HepG2 (cell line): ENCODE data around the gene INPP1. TPM values are rescaled to one million over a fixed set of nuclear protein-coding genes. Genes with fewer than 3 reads are reported as not detected.

ENCODE experiments used
- ATAD3A ChIP-seq: sonication (generic); formaldehyde crosslinking; IDR thresholded peaks from 2 replicates; pipeline ENCODE4 v1.4.0; 2020; ENCODE audit warnings: missing genetic modification reagents
- ATM ChIP-seq: fragments of 450-650 bp; IDR thresholded peaks from 2 replicates; pipeline ENCODE4 v1.7.1; 2017; ENCODE audit warnings: mild to moderate bottlenecking, borderline replicate concordance
- KAT8 ChIP-seq: IDR thresholded peaks from 2 replicates; pipeline ENCODE4 v1.6.1; 2016; ENCODE audit warnings: missing genetic modification reagents, missing compliant biosample characterization
- KLF16 ChIP-seq, 2 experiments: sonication (generic) in 1 of 2; formaldehyde crosslinking in 1 of 2; IDR thresholded peaks; 2 replicates each; pipeline versions ENCODE4 v1.6.1 to v1.8.0; 2016 to 2023; ENCODE audit warnings: missing genetic modification reagents in 2 of 2, missing compliant biosample characterization in 1 of 2
- PCBP1 ChIP-seq: fragments of 200-400 bp; formaldehyde crosslinking; IDR thresholded peaks from 2 replicates; pipeline ENCODE4 v1.6.1; 2017; ENCODE audit warnings: mild to moderate bottlenecking, low read depth, low read length, borderline replicate concordance
- PTBP1 ChIP-seq: fragments of 200-400 bp; formaldehyde crosslinking; IDR thresholded peaks from 2 replicates; pipeline ENCODE4 v1.6.1; 2018; ENCODE audit warnings: low read length, low read depth; ENCODE audit not compliant: poor library complexity, severe bottlenecking
- TBL1XR1 ChIP-seq: fragments of 150-350 bp; IDR thresholded peaks from 2 replicates; pipeline ENCODE4 v1.6.1; 2014; ENCODE audit warnings: borderline replicate concordance, low read length; ENCODE audit not compliant: partially characterized antibody
- THYN1 ChIP-seq: sonication (generic); formaldehyde crosslinking; IDR thresholded peaks from 2 replicates; pipeline ENCODE4 v1.8.1; 2023; ENCODE audit warnings: low read depth, mild to moderate bottlenecking, moderate library complexity, missing genetic modification reagents, borderline replicate concordance
- ZMYM2 ChIP-seq: sonication (generic); formaldehyde crosslinking; IDR thresholded peaks from 2 replicates; pipeline ENCODE4 v1.8.0; 2022; ENCODE audit warnings: mild to moderate bottlenecking, missing genetic modification reagents
- ZNF138 ChIP-seq: sonication (generic); formaldehyde crosslinking; IDR thresholded peaks from 2 replicates; pipeline ENCODE4 v1.5.0; 2020; ENCODE audit warnings: mild to moderate bottlenecking, low read depth, missing genetic modification reagents
- ZNF768 ChIP-seq: sonication (generic); formaldehyde crosslinking; IDR thresholded peaks from 2 replicates; pipeline ENCODE4 v1.4.0; 2020; ENCODE audit warnings: missing genetic modification reagents
- polyA plus RNA-seq, 8 experiments: library from polyadenylated mRNA; depleted of rRNA in 3 of 8; stranded (reverse) in 7 of 8; unstranded in 1 of 8; fragments of >200 nt; fragmentation: Illumina TruSeq in 4 of 8; extraction: Trizol in 4 of 8; gene quantifications; 2 replicates each; pipeline versions ENCODE4 v1.2.1 to v1.2.3, GENCODE V29; 2011 to 2016; ENCODE audit warnings: low read depth in 4 of 8, missing spikeins in 1 of 8, mixed read lengths in 1 of 8; ENCODE audit not compliant: insufficient read depth in 1 of 8
- total RNA-seq, 5 experiments: library from RNA; depleted of rRNA; stranded (reverse); fragments of >200 nt; fragmentation: Illumina TruSeq; extraction: Trizol; gene quantifications; 2 replicates each; pipeline ENCODE4 v1.2.3, GENCODE V29; 2016; ENCODE audit warnings: low read depth in 1 of 5
- TF ChIP-seq, protein P1 (sequence below): sonication (generic); formaldehyde crosslinking; IDR thresholded peaks from 2 replicates; pipeline ENCODE4 v1.9.0; 2021; ENCODE audit warnings: missing genetic modification reagents, borderline replicate concordance
- TF ChIP-seq, protein P2 (sequence below): IDR thresholded peaks from 2 replicates; pipeline ENCODE4 v1.6.1; 2012; ENCODE audit warnings: inconsistent platforms
- TF ChIP-seq, protein P3 (sequence below): IDR thresholded peaks from 2 replicates; pipeline ENCODE4 v1.6.1; 2016; ENCODE audit warnings: missing compliant biosample characterization, missing genetic modification reagents, borderline replicate concordance
- TF ChIP-seq, protein P4 (sequence below): sonication (generic); formaldehyde crosslinking; IDR thresholded peaks from 2 replicates; pipeline ENCODE4 v1.5.0; 2020; ENCODE audit warnings: missing genetic modification reagents
- TF ChIP-seq, protein P5 (sequence below): sonication (generic); formaldehyde crosslinking; IDR thresholded peaks from 2 replicates; pipeline ENCODE4 v1.9.0; 2021; ENCODE audit warnings: mild to moderate bottlenecking, missing genetic modification reagents

INPP1 gene
- total and polyA plus RNA-seq, 2 of the 13 experiments (the other 11 are each of a cell fraction or from before 2014, with no cell fraction given): 10.0 to 13.3 TPM

DNA sequence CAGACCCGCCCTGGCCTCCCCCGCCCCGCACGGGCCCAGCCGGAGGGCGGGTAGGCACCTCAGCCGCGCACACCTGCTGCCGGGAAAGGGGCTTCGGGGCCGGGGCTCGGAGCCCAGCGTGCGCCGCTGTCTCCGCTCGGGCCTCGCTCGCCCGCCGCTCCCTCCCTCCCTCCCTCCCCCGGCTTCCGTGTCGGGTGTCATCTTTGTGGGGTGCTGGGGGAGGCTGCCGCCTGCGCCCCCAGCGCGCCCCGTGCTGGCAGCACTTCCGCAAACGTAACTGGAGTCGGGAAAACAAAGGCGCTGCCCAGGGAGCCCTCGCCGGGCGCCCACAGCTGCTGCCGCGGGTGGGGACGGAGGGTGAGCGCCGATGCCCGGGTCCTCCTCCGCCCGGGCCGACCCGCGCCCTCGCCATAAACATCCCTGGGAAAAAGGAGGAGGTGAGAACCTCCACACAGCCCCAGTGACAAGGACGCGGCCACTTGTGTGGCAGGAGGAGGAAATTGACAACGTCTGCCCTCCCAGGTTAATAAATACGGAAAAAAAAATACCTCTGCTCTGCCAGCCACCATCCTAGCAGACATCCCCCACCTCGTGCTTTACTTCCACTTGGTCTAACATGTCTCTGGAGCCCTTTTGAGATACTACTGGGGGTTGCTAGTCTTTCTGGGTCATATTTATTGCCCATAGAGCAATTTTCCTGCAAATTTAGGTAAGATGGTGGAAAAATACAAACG lies 65.3 kb downstream of the INPP1 start (continued):
- TF ChIP-seq, protein P1, sequence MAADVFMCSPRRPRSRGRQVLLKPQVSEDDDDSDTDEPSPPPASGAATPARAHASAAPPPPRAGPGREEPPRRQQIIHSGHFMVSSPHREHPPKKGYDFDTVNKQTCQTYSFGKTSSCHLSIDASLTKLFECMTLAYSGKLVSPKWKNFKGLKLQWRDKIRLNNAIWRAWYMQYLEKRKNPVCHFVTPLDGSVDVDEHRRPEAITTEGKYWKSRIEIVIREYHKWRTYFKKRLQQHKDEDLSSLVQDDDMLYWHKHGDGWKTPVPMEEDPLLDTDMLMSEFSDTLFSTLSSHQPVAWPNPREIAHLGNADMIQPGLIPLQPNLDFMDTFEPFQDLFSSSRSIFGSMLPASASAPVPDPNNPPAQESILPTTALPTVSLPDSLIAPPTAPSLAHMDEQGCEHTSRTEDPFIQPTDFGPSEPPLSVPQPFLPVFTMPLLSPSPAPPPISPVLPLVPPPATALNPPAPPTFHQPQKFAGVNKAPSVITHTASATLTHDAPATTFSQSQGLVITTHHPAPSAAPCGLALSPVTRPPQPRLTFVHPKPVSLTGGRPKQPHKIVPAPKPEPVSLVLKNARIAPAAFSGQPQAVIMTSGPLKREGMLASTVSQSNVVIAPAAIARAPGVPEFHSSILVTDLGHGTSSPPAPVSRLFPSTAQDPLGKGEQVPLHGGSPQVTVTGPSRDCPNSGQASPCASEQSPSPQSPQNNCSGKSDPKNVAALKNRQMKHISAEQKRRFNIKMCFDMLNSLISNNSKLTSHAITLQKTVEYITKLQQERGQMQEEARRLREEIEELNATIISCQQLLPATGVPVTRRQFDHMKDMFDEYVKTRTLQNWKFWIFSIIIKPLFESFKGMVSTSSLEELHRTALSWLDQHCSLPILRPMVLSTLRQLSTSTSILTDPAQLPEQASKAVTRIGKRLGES (CRISPR knock-in tag): 0 out of 2 replicates have a peak, but pooled peaks have one; percentile 20
- TF ChIP-seq ATM: no peak
- 0 out of 2 replicates have a peak, but pooled peaks have one; percentile 11 for TF ChIP-seq ZNF138 (CRISPR knock-in tag)
- TF ChIP-seq ZNF768: peak; percentile 26; the same call in 1 of the 2 replicates
- TF ChIP-seq KAT8 (CRISPR knock-in tag): peak; percentile 18; the same call in 1 of the 2 replicates
- TF ChIP-seq PTBP1: peak; percentile 81
- TF ChIP-seq THYN1: no peak
- 0 out of 2 replicates have a peak, but pooled peaks have one; percentile 46 for TF ChIP-seq PCBP1
- TF ChIP-seq TBL1XR1: no peak
- TF ChIP-seq, protein P2, sequence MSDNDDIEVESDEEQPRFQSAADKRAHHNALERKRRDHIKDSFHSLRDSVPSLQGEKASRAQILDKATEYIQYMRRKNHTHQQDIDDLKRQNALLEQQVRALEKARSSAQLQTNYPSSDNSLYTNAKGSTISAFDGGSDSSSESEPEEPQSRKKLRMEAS: peak; percentile 18; the same call in 1 of the 2 replicates
- TF ChIP-seq, protein P3, sequence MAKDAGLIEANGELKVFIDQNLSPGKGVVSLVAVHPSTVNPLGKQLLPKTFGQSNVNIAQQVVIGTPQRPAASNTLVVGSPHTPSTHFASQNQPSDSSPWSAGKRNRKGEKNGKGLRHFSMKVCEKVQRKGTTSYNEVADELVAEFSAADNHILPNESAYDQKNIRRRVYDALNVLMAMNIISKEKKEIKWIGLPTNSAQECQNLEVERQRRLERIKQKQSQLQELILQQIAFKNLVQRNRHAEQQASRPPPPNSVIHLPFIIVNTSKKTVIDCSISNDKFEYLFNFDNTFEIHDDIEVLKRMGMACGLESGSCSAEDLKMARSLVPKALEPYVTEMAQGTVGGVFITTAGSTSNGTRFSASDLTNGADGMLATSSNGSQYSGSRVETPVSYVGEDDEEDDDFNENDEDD (CRISPR knock-in tag): 0 out of 2 replicates have a peak, but pooled peaks have one; percentile 21
- 0 out of 4 replicates have a peak, but pooled peaks of 1 of the 2 experiments have one; percentile 17 for TF ChIP-seq KLF16 (CRISPR knock-in tag; IDR thresholded peaks at IDR 0.05)
- no peak for TF ChIP-seq ATAD3A (CRISPR knock-in tag)
- TF ChIP-seq, protein P4, sequence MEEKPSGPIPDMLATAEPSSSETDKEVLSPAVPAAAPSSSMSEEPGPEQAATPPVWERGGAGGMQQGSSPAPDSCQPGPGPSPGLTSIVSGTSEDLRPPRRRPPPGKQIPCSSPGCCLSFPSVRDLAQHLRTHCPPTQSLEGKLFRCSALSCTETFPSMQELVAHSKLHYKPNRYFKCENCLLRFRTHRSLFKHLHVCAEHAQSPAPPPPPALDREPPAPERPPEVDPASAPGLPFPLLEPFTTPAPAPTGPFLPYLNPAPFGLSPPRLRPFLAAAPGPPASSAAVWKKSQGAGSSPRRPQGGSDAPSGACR: no peak
- TF ChIP-seq ZMYM2 (CRISPR knock-in tag): no peak
- TF ChIP-seq, protein P5, sequence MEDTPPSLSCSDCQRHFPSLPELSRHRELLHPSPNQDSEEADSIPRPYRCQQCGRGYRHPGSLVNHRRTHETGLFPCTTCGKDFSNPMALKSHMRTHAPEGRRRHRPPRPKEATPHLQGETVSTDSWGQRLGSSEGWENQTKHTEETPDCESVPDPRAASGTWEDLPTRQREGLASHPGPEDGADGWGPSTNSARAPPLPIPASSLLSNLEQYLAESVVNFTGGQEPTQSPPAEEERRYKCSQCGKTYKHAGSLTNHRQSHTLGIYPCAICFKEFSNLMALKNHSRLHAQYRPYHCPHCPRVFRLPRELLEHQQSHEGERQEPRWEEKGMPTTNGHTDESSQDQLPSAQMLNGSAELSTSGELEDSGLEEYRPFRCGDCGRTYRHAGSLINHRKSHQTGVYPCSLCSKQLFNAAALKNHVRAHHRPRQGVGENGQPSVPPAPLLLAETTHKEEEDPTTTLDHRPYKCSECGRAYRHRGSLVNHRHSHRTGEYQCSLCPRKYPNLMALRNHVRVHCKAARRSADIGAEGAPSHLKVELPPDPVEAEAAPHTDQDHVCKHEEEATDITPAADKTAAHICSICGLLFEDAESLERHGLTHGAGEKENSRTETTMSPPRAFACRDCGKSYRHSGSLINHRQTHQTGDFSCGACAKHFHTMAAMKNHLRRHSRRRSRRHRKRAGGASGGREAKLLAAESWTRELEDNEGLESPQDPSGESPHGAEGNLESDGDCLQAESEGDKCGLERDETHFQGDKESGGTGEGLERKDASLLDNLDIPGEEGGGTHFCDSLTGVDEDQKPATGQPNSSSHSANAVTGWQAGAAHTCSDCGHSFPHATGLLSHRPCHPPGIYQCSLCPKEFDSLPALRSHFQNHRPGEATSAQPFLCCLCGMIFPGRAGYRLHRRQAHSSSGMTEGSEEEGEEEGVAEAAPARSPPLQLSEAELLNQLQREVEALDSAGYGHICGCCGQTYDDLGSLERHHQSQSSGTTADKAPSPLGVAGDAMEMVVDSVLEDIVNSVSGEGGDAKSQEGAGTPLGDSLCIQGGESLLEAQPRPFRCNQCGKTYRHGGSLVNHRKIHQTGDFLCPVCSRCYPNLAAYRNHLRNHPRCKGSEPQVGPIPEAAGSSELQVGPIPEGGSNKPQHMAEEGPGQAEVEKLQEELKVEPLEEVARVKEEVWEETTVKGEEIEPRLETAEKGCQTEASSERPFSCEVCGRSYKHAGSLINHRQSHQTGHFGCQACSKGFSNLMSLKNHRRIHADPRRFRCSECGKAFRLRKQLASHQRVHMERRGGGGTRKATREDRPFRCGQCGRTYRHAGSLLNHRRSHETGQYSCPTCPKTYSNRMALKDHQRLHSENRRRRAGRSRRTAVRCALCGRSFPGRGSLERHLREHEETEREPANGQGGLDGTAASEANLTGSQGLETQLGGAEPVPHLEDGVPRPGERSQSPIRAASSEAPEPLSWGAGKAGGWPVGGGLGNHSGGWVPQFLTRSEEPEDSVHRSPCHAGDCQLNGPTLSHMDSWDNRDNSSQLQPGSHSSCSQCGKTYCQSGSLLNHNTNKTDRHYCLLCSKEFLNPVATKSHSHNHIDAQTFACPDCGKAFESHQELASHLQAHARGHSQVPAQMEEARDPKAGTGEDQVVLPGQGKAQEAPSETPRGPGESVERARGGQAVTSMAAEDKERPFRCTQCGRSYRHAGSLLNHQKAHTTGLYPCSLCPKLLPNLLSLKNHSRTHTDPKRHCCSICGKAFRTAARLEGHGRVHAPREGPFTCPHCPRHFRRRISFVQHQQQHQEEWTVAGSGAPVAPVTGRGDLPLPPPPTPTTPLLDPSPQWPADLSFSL (CRISPR knock-in tag): no peak
